Left hindlimb (tissue), 1 donor: ENCODE data around the gene SDC3.

Source experiments
- DNase-seq: peaks from one replicate; pipeline ENCODE4 v3.0.0-alpha.2; 2018

Gene SDC3

DNA sequence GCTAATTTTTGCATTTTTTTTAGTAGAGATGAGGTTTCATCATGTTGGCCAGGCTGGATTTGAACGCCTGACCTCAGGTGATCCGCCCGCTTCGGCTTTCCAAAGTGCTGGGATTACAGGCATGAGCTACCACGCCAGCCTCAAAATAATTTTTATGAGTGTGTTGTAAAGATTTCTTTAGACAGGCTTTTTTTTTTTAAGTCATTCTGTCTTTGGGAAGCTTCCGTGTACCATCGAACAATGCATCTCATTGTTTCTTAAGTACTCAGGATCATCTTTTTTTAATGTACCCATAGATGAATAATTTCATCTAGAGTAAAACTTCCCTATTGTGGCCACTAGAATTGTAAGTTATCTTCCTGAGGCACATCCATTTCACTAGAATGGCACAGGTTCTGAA lies 19.6 kb upstream of the SDC3 start:
- DNase-seq: no peak

DNA sequence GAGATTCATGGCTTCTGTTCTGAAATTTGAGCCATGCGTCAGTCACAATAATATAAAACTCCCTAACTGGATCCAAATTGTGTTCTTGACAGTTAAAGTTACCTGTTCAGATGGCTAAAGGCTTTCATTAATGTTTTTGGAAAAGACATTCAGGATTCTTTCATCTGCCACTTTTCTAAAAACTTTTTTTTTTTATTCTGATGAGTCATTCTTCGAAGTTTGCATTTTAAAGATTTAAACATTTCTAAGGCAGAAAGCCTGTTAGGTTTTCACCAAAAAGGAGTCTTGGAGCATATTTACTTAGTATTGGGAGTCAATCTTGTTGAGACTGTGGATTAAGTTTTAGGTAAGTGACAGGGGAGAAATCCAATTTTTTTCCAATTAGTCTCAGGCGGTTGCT lies 18.9 kb upstream of the SDC3 start:
- DNase-seq: no peak

DNA sequence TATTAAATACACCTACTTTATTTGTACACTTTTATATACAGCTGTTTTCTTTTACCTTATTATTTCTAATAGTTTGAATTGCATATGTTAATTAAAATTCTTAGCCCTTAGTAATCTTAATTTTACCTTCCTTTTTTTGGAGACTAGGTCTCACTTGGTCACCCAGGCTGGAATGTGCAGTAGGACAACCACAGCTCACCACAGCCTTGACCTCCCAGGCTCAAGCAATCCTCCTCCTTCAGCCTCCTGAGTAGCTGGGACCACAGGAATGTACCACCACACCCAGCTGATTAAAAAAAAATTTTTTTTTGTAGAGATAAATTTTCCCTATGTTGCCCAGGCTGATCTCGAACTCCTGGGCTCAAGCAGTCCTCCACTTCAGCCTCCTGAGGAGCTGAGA lies 15.0 kb upstream of the SDC3 start:
- no peak for DNase-seq

DNA sequence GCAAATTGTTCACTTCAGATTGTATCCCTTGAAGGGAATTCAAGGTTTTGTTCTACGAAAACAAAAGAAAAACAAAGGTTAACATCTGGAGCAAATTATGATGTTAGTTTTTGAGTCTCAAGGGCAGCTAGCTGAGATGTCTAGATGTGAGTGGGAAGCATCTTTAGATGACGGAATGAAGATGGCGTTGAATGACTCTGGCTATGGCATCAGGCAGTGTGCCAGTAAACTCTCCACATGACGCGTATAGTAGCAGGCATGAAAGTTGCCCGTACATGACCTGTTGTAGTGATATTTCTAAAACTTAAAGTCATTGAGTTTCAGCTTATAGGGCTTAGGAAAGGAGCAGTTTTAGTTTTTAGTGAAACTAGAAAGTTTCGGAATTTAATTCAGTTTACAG lies 12.3 kb upstream of the SDC3 start:
- no peak for DNase-seq

DNA sequence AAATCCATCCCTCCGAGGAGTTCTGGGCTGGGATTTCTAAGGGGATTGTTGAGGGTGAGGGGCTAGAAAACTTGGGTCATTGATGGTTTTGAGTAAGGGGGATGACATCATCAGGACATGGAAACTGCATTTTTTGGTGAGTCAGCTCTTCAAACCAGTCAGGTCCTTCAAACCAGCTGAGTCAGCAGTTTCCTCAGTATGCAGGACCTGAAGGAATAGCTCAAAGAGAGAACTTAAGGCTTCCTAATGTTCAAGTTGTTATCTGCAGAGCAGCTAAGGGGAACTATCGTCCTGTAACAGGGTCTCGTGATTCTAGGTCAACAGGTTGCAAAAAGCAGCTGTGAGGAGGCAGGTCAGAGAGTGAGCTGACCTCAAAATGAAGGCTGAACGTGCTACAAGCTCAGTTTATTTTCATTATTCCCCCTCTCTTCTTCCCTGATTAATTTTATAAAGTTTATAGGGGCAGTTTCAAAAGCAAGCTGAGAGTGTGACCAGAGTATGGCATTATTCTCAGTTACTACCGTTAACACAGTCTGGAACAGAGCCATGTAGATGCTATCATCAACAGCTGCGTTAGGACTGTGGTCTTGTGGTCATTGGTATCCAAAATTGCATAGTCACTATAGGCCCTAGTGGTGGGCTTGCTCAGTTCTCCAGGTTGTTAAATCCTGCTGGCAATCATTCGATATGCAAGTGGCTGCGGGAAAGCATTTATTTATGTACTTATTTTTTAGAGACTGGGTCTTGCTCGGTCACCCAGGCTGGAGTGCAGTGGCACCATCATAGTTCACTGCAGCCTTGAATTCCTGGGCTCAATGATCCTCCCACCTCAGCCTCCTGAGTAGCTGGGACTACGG lies 10.7 kb upstream of the SDC3 start:
- DNase-seq: peak; percentile 13

DNA sequence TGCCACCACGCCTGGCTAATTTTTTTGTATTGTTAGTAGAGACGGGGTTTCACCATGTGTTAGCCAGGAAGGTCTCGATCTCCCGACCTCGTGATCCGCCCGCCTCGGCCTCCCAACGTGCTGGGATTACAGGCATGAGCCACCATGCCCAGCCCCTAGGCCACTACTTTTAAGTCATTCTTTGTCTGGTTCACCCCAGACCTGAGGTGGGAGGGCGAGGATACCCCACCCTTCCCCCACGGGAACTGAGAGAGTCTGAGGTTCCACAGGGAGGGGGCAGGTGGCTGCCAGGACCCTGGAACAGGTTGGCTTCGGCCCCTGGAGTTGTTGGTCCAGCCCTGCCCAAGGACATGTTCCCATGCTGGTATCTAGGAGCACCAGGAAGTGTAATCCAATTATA lies 7.7 kb upstream of the SDC3 start:
- peak; percentile 23 for DNase-seq

DNA sequence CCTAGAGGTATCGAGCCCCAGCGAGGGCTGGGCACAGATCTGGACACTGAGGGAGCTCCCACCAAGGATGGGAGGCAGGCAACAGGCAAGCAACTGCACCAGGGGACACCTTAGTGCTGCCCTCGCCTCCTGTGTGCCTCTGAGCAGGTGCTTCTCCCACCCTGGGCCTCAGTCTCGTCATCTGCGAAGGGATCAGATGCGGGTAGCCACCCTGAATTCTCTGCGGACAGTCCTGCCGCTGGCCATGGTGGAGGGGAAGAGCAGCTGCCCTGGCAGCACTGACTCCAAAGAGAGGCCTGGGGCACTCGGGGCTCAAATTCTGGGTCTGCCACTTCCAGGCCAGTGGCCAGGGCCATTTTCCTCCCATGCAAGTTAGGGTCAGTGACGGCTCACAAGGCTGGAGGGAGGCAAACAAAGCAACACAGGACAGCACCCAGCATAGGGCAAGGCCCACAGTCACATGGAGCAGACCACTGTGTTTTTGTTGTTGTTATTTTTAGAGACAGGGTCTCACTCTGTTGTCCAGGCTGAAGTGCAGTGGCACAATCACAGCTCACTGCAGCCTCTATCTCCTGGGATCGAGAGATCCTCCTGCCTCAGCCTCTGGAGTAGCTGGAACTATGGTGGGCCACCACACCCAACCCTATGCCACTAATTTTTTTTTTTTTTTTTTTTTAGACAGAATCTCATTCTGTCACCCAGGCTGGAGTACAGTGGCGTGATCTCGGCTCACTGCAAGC lies 7.1 kb upstream of the SDC3 start:
- peak; percentile 20 for DNase-seq

DNA sequence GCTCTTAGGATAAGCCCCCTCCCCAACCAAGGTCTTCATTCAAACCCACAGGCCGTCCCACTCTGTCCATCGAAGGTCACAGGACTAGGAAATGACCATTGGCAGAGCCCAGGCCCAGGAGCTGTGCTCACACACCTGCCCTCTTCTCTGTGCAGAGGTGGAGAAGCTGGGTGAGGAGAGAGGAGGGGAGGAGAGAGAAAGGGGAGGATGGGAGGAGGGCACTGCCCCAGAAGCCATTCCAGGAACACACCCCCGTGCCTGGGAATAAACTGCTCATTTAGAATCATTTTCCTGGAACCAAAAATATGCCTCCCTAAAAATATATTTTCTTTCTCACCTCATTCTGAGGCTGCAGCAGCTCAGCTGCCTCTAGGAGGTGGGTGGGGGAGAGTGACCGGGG lies 6.4 kb upstream of the SDC3 start:
- DNase-seq: peak; percentile 40

DNA sequence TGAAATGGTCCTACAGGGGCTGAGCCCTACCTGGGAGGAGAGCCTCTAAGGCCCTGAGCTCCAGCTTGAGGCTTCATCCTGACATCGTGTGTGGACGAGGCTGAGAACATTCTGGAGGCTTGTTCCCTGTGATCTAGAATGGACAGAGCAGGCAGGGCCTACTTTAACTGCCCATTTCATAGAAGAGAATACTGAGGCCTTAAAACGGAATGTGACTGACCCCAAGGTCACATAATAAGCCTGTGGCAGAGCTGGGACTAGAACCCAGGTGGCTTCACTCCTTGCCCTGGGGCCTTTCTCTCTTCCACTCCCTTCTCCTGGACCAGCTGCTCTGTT lies 6.0 kb upstream of the SDC3 start:
- DNase-seq: peak; percentile 16

DNA sequence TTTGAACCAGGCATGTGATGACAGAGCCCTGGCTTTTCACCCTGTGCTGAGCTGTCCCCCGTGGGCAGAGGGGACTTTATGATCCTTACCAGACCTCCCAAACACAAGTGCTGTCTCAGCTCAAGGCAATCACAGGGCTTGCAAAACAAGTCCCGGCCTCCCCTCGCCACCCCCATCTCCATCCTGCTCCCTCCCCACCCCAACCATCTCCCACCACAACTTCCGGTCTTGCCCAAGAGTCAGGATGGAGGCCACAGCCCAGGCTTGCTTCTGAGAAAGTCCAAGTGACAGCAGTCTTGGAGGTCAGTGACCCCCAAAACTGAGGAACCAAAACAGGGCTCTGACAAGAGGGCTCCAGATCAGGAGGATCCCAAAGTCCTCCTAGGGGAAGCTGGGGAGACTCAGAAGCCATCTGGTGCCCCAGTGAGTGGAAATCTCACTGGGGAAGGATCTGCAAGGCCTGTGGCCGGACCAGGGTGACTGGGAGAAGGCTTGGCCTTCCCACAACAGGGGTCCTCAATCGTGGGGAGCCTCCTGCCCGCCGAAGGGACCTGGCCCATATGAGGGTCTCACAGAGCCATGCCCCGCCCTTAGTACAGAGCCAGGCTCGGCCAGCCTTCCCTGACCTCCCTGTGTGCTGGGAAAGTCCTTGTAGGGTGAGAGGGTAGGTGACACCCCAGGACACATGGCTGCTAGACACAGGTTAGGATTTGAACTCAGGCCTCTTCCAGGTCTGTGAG lies 4.5 kb upstream of the SDC3 start:
- DNase-seq: peak; percentile 63

DNA sequence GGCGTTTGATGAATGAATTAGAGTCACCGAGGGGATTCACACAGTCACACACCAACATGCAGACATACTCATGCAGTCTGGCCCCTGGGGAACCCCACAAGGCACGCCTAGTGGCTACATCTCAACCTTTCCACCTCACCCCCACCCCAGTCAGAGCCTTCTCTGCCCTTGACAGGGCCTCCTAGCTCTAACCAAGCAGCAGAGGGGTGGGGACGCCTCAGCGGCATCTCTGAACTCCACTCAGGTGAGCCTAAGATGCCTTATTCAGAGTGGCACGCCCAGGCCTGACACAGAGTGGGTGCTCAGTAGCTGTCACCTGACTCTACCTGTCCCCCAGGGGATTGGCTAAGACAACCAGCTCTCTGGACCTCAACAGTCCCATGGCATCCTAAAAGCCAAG lies 3.7 kb upstream of the SDC3 start:
- DNase-seq: peak; percentile 20

DNA sequence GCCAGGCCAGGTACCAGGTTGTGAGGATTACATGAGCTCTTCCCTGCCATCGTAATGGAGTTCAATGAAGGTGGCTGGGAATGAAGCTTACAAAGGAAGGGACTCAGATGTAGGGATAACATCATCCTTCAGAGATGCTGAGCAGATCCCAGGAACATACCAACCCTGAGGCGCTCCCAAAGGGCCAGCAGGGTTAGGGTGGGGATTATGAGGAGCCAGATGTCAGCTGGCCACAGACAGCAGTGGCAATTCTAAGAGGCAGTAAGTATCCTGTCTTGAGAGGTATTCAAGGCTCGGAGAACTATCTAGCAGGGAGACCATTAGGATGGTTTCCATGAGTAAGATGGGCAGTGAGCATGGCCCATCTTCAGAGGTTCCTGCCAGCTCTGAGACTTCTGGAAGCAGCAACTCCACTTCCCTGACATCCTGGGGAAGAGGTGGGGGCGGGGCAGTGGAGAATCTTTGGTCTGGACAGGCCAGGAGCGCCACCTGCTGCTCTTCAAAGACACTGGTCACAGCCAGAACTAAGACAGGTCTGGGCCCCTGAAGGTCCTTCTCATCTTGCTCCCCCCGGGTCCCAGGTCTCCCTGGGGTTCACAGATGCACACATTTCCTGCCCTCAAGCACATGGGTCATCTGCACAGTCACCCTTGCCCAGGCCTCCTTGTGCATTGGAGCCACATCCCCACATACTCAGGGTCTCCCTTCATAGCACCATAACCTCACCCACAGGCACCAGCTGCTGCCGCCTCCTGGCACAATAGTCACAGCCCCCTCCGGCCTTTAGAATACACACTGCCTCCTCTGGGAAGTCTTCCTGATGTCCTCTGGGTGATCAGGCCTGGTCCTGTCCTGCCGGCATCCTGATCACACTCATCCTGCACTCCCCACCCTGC lies 2.7 kb upstream of the SDC3 start:
- peak; percentile 87 for DNase-seq

DNA sequence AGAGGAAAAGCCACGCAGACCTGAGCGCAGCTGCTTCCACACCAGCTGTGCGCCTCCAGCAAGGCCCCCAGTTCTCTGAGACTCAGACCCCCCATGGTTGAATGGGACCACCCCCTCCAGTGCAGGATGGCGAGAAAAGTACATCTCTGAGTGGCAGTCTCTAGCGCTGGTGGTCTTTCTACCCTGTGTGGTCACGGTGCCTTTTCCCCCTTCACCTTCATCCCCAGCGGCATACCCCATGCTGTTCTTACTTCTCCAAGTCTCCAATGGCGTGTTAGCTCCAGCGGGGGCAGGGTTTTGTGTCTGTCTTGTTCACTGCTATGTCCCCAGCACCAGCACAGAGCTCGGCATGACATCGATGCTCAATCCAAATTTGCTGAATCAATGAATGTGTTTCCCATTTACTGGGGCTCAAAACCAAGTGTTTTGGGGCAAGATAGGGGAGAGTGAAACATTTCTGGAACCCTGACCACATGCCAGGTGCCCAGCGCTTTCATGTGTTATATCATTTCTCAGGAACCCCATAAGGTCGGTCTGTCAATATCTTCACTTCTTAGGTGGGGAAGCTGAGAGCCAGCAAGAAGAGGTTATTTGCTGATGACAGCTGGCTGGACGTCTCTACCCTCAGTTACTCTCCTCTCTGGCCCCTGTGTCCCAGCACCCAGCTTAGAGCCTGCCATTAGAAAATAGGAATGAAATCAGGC lies 959 bp upstream of the SDC3 start:
- no peak for DNase-seq

DNA sequence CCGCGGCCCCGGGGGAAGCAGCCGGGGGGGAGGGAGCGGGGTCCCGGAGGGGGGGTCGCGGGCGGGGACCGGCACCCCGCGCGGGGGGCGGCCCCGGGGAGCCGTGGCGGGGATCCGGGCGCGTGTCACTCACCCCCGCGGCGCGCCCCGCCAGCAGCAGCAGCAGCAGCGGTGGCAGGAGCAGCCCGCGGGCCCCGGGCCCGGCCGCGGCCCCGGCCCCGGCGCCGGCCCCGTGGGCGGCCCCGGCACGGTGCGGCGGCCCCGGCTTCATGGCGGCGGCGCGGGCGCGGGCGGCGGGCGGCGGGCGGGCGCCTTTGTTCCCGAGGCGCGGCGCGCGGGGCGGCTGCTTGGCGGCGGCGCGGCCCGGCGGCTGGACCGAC lies 252 bp downstream of the SDC3 start:
- no peak for DNase-seq

DNA sequence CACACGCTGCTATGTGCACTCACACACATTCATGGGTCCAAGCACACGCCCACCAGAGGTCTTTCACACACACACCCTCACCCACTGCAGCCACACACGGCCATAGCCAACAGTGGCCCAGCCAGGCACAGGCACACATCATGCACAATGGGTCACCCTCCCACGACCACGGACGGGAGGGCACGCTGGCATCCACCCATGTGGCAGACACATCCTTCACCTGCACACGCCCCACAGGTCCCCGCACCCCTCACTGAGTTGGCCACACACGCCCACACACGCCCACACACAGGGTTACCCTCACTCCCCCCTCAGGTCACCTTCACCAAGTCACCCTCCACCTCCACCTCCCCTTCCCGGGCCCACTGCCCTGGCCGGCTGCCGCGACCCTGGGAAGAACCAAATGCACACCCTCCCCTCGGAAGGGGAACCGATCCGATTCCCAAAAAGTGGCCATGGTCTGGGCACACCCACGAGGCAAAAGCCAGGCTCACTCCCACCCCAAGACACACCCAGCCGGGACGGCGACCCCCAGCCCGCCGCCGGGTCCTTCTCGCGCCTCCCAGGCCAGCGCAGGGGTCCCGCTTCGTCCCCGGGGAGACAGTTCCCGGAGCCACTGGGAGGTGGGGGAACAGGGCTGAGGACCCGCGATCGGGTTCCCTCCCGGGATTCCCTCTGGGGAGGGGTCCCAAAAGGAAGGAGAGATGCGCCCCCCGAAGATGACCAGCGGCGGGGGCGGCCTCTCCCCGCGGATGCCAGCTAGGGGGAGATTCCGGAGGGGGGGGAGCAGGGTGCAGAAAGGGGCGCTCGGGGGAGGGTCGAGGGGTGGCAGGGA lies 860 bp downstream of the SDC3 start:
- peak; percentile 47 for DNase-seq

DNA sequence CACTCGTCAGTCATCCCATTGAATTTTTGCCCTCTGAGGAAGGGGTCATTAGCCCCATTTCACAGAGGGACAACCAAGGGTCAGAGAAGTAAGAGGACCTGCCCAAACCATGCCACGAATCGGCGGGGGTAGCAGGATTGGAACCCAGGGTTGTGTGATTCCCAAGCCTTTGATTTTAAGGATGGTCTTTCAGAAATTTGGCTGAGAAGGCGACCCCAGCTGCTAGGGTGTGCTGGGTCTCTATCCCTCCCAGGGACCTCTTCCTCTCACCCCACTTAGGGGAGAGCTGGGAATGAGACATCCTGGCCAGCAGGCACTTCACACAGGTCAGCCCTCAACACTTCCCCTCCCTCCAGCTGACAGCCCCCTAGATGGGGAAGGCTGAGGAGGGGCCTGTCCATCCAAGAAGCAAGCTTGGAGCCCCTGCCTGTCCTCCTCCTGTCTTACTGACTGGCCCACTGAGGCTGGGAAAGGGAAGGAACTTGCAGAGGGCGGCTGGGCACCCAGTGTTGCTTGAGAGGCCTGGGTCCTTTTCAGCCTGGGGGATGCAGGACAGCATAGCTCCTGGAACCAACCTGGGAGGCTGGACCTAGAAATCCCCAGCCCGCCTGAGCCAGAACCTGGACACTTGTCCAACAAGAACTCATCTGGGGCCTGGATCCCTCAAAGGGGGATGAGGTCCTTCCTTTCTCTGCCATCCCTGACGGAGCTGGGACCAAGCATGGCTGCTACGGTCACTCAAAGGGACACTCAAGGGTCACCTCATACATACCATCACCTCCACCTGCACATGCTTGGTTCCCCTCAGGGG lies 1.7 kb downstream of the SDC3 start:
- peak; percentile 36 for DNase-seq

DNA sequence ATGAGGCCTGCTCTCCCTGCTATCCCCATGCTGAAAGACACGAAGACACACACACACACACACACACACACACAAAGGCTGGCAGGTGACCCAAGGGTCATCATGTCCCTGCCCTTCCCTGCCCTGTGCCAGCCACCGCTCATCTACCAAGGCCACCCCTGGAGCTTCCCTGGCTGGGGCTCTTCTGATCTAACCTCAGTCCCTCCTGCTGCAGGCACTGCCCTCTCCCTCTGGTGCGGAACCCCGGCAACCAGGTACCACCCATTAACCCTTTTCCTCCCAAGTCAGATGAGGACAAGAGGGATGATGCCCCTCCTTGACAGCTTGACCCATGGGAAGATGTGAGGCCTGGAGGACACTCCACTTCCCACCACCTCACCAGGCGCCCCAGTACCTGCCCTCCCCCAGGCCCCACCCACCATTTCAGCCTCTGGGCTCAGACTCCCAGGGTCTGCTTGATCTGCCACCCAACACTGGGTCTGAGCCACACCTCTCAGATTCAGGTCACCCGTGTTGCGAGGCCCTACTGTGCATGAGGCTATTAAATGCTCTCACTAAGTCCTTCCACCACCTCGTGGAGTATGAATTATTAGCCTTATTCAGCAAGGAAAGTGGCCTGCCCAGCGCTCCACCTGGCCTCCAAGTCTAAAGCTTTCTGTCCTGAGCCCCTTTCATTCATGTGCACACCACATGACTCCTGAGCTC lies 2.5 kb downstream of the SDC3 start:
- DNase-seq: peak; percentile 27

DNA sequence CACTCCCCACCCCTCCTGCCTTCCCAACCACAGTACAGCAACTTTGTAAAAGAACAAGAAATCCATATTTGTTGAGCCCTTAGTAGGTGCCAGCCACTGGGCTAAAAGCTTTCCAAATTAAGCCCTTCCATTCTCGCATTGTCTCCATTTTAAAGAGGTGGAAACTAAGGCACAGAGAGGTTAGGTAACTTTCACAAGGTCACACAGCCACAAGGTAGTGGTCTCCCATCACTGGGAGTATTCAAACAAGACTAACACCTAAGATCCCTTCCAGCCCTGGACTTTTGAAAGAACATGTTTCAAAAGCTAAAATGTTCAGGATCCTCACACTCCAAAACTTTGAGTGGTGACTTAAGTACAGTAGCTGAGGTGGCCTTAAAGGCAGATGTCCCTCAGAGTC lies 3.2 kb downstream of the SDC3 start:
- no peak for DNase-seq

DNA sequence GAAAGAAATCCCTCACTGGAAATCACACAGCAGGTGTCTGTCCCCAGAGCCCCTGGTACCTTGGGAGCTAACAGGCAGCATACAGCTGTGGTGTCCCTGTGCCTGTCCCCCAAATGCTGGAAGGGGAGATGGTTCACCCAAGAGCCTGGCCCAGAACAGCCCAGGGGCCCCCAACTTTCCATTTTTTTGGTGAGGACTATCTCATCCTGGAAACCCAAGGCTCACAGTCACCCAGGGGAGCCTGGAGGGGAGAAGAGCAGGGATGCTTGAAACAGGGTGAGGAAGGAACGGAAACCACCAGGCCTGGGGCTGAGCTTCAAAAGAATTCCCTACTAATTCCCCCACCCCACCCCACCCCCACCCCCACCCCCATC lies 3.6 kb downstream of the SDC3 start:
- no peak for DNase-seq
